ENCODE results near the gene ACTR3.

GRCh38 chr2:113980946-113981345, 91.1 kb downstream of the ACTR3 start:
- no peak for TF ChIP-seq CTCF (IDR thresholded peaks at IDR 0.05)
- no peak for TF ChIP-seq POLR2A (IDR thresholded peaks at IDR 0.05)
